Nephron progenitor cell (in vitro differentiated cells): ENCODE data around the gene PTGFRN.

Experiments used
- DNase-seq: peaks from one replicate; pipeline ENCODE4 v3.0.0; 2021
- H3K27ac Mint-ChIP-seq: 2 replicates; pipeline ENCODE4 v1.8.0; 2021; ENCODE audit warnings: mild to moderate bottlenecking, moderate library complexity, mixed read lengths
- H3K27me3 Mint-ChIP-seq: 2 replicates; pipeline ENCODE4 v1.8.0; 2021; ENCODE audit warnings: mild to moderate bottlenecking, low read depth, mixed read lengths; ENCODE audit not compliant: poor library complexity
- H3K36me3 Mint-ChIP-seq: 2 replicates; pipeline ENCODE4 v1.8.0; 2021; ENCODE audit warnings: low read depth, mixed read lengths
- H3K4me1 Mint-ChIP-seq: 2 replicates; pipeline ENCODE4 v1.8.0; 2021; ENCODE audit warnings: mixed read lengths
- H3K4me3 Mint-ChIP-seq: 2 replicates; pipeline ENCODE4 v1.8.0; 2021; ENCODE audit warnings: mild to moderate bottlenecking, moderate library complexity, mixed read lengths
- H3K9me3 Mint-ChIP-seq: 2 replicates; pipeline ENCODE4 v1.8.0; 2021; ENCODE audit warnings: mild to moderate bottlenecking, moderate library complexity, mixed read lengths
- TF ChIP-seq, protein P1 (sequence below): fragments of 200-600 bp; sonication (generic); IDR thresholded peaks from 2 replicates; pipeline ENCODE4 v1.5.0; 2021; ENCODE audit warnings: antibody characterized with exemption

The PTGFRN gene

DNA sequence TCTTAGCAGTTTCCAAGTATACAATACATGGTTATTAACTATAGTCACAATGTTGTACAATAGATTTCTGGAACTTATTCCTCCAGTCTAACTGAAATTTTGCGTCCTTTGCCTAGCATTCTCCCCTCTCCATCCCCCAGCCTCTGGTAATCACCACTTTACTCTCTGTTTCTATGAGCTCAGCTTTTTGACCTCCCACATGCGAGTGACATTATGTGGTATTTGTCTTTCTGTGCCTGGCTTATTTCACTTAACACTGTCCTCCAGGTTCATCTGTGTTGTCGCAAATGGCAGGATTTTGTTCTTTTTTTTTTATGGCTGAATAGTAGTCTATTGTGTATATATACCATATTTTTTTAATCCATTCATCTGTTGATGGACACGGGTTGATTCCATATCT is 47.9 kb downstream of the PTGFRN start:
- TF ChIP-seq, protein P1, sequence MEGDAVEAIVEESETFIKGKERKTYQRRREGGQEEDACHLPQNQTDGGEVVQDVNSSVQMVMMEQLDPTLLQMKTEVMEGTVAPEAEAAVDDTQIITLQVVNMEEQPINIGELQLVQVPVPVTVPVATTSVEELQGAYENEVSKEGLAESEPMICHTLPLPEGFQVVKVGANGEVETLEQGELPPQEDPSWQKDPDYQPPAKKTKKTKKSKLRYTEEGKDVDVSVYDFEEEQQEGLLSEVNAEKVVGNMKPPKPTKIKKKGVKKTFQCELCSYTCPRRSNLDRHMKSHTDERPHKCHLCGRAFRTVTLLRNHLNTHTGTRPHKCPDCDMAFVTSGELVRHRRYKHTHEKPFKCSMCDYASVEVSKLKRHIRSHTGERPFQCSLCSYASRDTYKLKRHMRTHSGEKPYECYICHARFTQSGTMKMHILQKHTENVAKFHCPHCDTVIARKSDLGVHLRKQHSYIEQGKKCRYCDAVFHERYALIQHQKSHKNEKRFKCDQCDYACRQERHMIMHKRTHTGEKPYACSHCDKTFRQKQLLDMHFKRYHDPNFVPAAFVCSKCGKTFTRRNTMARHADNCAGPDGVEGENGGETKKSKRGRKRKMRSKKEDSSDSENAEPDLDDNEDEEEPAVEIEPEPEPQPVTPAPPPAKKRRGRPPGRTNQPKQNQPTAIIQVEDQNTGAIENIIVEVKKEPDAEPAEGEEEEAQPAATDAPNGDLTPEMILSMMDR: no peak
- Mint-ChIP-seq H3K4me1 (no peaks in the 10 kb centered on the region), H3K27ac (no peak overlapping the region), H3K36me3 (peaks cover 8% of the 10 kb centered on the region), H3K27me3 (no peaks in the 10 kb centered on the region), H3K4me3 (no peak overlapping the region), H3K9me3 (no peaks in the 10 kb centered on the region)
- no peak for DNase-seq

DNA sequence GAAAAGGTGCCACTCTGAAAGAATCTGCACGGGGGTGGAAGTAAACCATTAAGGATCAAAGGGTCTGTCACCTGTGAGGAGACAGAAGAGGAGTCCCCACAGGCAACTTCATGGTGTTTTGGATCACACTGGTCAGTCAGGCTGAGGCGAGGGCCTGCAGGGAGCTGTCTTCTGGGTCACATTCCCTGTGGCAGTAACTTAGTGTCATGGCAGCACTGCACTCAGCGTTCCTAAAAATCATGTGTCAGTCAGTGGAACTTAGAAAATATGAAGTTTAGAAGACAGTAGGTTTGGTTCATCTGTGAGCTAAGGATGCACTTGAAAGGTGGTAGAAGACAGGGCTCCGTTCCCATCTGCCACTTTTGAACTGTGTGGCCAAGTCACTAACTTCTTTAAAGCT is 48.4 kb downstream of the PTGFRN start:
- Mint-ChIP-seq H3K27me3 (no peaks in the 10 kb centered on the region), H3K9me3 (no peaks in the 10 kb centered on the region)

GRCh38 chr1:116958977-116959376 is 49.3 kb downstream of the PTGFRN start:
- TF ChIP-seq, protein P1: no peak
- H3K4me1 Mint-ChIP-seq: no peaks in the 10 kb centered on the region
- H3K36me3 Mint-ChIP-seq: no peaks in the 10 kb centered on the region
- no peak overlapping the region for H3K27ac Mint-ChIP-seq
- no peak for DNase-seq
- no peaks in the 10 kb centered on the region for H3K27me3 Mint-ChIP-seq
- H3K4me3 Mint-ChIP-seq: no peak overlapping the region
- no peaks in the 10 kb centered on the region for H3K9me3 Mint-ChIP-seq

More for the DNA sequence above, 48.4 kb downstream of the PTGFRN start:
- Mint-ChIP-seq H3K27ac (no peak overlapping the region), H3K4me1 (no peaks in the 10 kb centered on the region), H3K36me3 (peaks cover 4% of the 10 kb centered on the region), H3K4me3 (no peak overlapping the region)
- DNase-seq: no peak
- TF ChIP-seq, protein P1: no peak

DNA sequence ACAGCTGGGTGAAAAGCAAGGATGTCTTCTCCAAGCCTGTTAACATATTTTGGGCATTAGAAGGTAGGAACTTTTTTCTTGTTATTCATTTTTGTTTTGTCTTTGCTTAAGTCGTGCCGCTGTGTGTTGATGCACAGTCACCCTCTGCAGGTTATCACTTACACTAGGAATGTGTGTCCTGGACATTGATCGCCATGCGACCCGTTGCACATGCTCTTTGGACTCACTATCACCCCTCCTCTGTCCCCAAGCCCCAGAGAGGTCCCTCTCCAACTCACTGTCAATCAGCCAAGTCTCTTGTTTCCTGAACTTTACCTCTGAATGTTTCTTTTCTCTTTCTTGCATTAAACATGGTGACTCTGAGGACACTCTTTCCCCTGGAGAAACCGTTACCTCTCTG is 51.9 kb downstream of the PTGFRN start:
- DNase-seq: no peak
- no peaks in the 10 kb centered on the region for H3K9me3 Mint-ChIP-seq
- H3K4me3 Mint-ChIP-seq: no peak overlapping the region
- peaks cover 9% of the 10 kb centered on the region for H3K36me3 Mint-ChIP-seq
- TF ChIP-seq, protein P1: no peak
- no peaks in the 10 kb centered on the region for H3K27me3 Mint-ChIP-seq
- no peak overlapping the region for H3K27ac Mint-ChIP-seq
- H3K4me1 Mint-ChIP-seq: no peaks in the 10 kb centered on the region

DNA sequence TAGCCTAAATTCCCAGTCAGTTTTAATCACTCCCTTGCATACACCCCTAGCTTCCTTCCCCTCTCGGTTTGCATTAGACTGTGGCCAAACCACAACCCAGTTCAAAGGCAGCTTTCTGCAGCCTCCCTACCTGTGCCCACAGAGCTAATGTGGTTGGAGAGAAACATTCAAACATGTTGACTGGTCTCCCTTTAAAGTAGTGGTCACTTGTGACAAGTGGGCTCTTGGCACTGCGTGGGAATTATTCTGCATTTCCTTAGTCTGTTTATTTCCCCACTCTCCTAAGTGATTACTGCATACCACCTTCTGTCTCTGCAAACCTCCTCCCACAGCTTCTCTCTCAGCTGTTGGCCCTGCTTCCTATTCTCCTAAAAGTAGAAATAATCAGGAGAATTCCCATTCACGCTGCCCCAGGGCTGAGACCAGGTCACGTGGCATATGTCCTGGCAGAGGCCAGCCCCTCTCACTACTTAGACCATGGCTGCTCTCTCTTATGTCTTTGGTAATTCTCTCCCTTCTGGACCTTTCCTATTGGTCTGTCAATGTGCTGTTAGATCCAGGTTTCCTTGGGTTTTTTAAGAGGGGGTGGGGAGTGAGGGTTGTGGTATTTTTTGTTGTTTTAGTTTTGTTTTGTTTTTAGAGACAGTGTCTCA is 53.4 kb downstream of the PTGFRN start:
- no peaks in the 10 kb centered on the region for H3K27me3 Mint-ChIP-seq
- H3K4me1 Mint-ChIP-seq: no peaks in the 10 kb centered on the region
- no peak overlapping the region for H3K27ac Mint-ChIP-seq
- peaks cover 24% of the 10 kb centered on the region for H3K36me3 Mint-ChIP-seq
- H3K4me3 Mint-ChIP-seq: no peak overlapping the region
- no peak for DNase-seq
- H3K9me3 Mint-ChIP-seq: peaks cover 3% of the 10 kb centered on the region
- TF ChIP-seq, protein P1: no peak

GRCh38 chr1:116966791-116967190 is 57.1 kb downstream of the PTGFRN start:
- TF ChIP-seq, protein P1: no peak
- no peak for DNase-seq
- no peaks in the 10 kb centered on the region for H3K27me3 Mint-ChIP-seq
- H3K4me1 Mint-ChIP-seq: no peaks in the 10 kb centered on the region
- peaks cover 11% of the 10 kb centered on the region for H3K9me3 Mint-ChIP-seq
- no peak overlapping the region for H3K4me3 Mint-ChIP-seq
- H3K27ac Mint-ChIP-seq: peak overlapping the region; percentile 16
- peaks cover 57% of the 10 kb centered on the region for H3K36me3 Mint-ChIP-seq
